Measurements from ENCODE around the gene IER2. TPM values are rescaled to one million over a fixed set of nuclear protein-coding genes. Genes with fewer than 3 reads are reported as not detected.

The IER2 gene
- total RNA-seq, 1 experiment from 2014 or later: 247 TPM

DNA sequence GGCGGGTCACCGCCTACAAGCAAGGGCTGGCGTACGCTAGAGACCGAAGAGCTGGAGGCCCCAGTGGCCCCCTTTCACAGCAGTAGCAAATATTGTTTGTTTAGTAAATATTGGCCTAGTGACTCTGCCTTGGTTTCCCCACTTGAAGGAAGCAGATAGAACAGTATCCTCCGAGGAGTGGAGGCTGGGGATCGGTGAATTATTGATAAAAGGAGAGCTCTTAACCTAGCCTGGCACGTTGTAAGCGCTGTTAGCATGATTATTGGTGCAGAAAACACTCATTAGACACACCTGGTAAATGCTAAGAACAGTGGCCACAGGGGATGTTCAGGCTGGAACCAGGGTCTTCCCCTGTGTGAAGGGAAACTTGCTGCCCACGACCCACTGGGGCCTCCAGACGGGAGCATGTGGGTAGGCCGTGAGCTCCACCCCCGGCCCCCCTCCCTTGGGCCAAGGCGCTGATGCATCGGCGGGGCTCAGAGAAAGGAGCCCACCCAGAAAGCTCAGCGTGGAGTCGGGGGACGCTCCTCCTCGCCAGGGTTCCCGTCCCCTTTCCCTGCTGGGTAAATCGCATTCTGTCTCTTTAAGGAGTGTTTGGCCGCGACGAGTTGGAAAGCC is 2.3 kb downstream of the IER2 start:
- TSS peak; percentile 52 for BruUV-seq (replicated peaks)
- DNase-seq (ENCODE audit: low read depth, low spot score) (no peak), ATAC-seq (peak; percentile 2)
- POLR2A ChIA-PET: interaction anchor here (0.8 to 2.2 kb wide), 11 partner anchors 9 to 160 kb away, joined by 3 to 36 read pairs (median 5); partner anchors contain the start of gene NACC1
- TF ChIP-seq ZFX (IDR thresholded peaks at IDR 0.05) (peak; percentile 44; the same call in 1 of the 2 replicates), YY1 (IDR thresholded peaks at IDR 0.05; ENCODE audit: extremely low read depth, insufficient replicate concordance, low read depth, low read length) (no peak), SP1 (IDR thresholded peaks at IDR 0.05; ENCODE audit: low read depth) (no peak)
- Histone ChIP-seq H3K9ac (ENCODE audit: low read length) (peak overlapping the region; percentile 96), H3K27ac (ENCODE audit: low read depth, low read length) (peak overlapping the region; percentile 99), H4K20me1 (ENCODE audit: insufficient read depth) (peaks cover 12% of the 10 kb centered on the region; the same call in 1 of the 2 replicates), H3K4me3 (replicated peaks in 1 of 2; ENCODE audit: low read depth in 1 of 2, low read length in 2 of 2) (peak overlapping the region; percentile 81 to 94), H3K79me2 (ENCODE audit: insufficient read depth, low read length) (peaks cover 54% of the 10 kb centered on the region), H3K36me3 (ENCODE audit: control insufficient read depth in 1 of 2, insufficient read depth in 2 of 2, low read length in 2 of 2) (peaks cover 0 to 12% of the 10 kb centered on the region in 2 experiments; a peak in 2 of 4 replicates), H3K9me2 (ENCODE audit: insufficient read depth) (no peaks in the 10 kb centered on the region), H2AFZ (ENCODE audit: low read depth, low read length, poor library complexity, severe bottlenecking) (no peak overlapping the region), H3K4me1 (ENCODE audit: control insufficient read depth in 1 of 2, insufficient read depth in 2 of 2, low read length in 2 of 2) (peaks cover 33 to 67% of the 10 kb centered on the region in 2 experiments), H3K27me3 (ENCODE audit: insufficient read depth, low read length) (no peaks in the 10 kb centered on the region), H3K4me2 (ENCODE audit: low read length) (peak overlapping the region; percentile 100), H3K9me3 (ENCODE audit: control insufficient read depth in 1 of 2, insufficient read depth in 1 of 2, low read depth in 1 of 2, low read length in 2 of 2) (no peaks in the 10 kb centered on the region)
- intact Hi-C loops (cut with micrococcal nuclease): loop anchor here (5.0 kb wide), 2 partner anchors 110 to 695 kb away; no protein-coding TSS in a partner anchor
- RAD21 ChIA-PET (ENCODE audit: low non-redundant PET in 1 of 2, low total read pairs in 2 of 2, uncharacterized antibody in 2 of 2, unreplicated experiment in 2 of 2): no interaction called here
- CTCF ChIA-PET: interaction anchor here (0.8 to 0.9 kb wide), 2 partner anchors 11 to 35 kb away, joined by 4 read pairs; partner anchors contain the start of gene NACC1

DNA sequence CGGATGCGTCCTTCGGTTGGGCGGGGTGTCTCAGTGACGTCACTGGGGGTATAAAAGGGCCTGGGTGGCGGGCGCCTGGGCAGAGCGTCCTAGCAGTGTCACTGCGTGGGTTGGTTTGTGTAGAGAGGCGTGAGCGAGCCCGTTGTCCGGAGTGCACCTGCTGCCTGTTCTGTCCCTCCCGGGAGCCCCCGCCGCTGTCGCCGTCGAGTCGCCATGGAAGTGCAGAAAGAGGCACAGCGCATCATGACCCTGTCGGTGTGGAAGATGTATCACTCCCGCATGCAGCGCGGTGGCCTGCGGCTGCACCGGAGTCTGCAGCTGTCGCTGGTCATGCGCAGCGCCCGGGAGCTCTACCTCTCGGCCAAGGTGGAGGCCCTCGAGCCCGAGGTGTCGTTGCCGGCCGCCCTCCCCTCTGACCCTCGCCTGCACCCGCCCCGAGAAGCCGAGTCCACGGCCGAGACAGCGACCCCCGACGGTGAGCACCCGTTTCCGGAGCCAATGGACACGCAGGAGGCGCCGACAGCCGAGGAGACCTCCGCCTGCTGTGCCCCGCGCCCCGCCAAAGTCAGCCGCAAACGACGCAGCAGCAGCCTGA is 2.9 kb downstream of the IER2 start:
- ChIA-PET RAD21 (ENCODE audit: low non-redundant PET in 1 of 2, low total read pairs in 2 of 2, uncharacterized antibody in 2 of 2, unreplicated experiment in 2 of 2) (no interaction called here), POLR2A (interaction anchor here (0.8 to 2.2 kb wide), 11 partner anchors 10 to 160 kb away, joined by 3 to 36 read pairs (median 5); partner anchors contain the start of gene NACC1), CTCF (interaction anchor here (0.8 to 0.9 kb wide), 2 partner anchors 10 to 35 kb away, joined by 4 read pairs; partner anchors contain the start of gene NACC1)
- H3K4me3 ChIP-seq (replicated peaks in 1 of 2; ENCODE audit: low read depth in 1 of 2, low read length in 2 of 2): peak overlapping the region; percentile 81 to 94
- intact Hi-C loops (cut with micrococcal nuclease): loop anchor here (5.0 kb wide), 2 partner anchors 109 to 694 kb away; no protein-coding TSS in a partner anchor
- peaks cover 52% of the 10 kb centered on the region for H3K79me2 ChIP-seq (ENCODE audit: insufficient read depth, low read length)
- H3K9me3 ChIP-seq (ENCODE audit: control insufficient read depth in 1 of 2, insufficient read depth in 1 of 2, low read depth in 1 of 2, low read length in 2 of 2): no peaks in the 10 kb centered on the region
- no peaks in the 10 kb centered on the region for H3K27me3 ChIP-seq (ENCODE audit: insufficient read depth, low read length)
- H3K9ac ChIP-seq (ENCODE audit: low read length): peak overlapping the region; percentile 96
- H4K20me1 ChIP-seq (ENCODE audit: insufficient read depth): peaks cover 12% of the 10 kb centered on the region; the same call in 1 of the 2 replicates
- H3K9me2 ChIP-seq (ENCODE audit: insufficient read depth): no peaks in the 10 kb centered on the region
- peak overlapping the region; percentile 100 for H3K4me2 ChIP-seq (ENCODE audit: low read length)
- DNase-seq (ENCODE audit: low read depth, low spot score) (peak; percentile 93), ATAC-seq (peak; percentile 35)
- no TSS peak for BruUV-seq (replicated peaks)
- peaks cover 30 to 66% of the 10 kb centered on the region in 2 experiments for H3K4me1 ChIP-seq (ENCODE audit: control insufficient read depth in 1 of 2, insufficient read depth in 2 of 2, low read length in 2 of 2)
- no peak overlapping the region for H2AFZ ChIP-seq (ENCODE audit: low read depth, low read length, poor library complexity, severe bottlenecking)
- peaks cover 0 to 12% of the 10 kb centered on the region in 2 experiments; a peak in 2 of 4 replicates for H3K36me3 ChIP-seq (ENCODE audit: control insufficient read depth in 1 of 2, insufficient read depth in 2 of 2, low read length in 2 of 2)
- peak overlapping the region; percentile 99 for H3K27ac ChIP-seq (ENCODE audit: low read depth, low read length)
- TF ChIP-seq POLR2A (IDR thresholded peaks at IDR 0.05; ENCODE audit: borderline replicate concordance, extremely low read depth, insufficient read depth, insufficient read length) (peak; percentile 100), ZFX (IDR thresholded peaks at IDR 0.05) (0 out of 2 replicates have a peak, but pooled peaks have one; percentile 5), YY1 (IDR thresholded peaks at IDR 0.05; ENCODE audit: extremely low read depth, insufficient replicate concordance, low read depth, low read length) (peak; percentile 64), TCF7L2 (IDR thresholded peaks at IDR 0.05; ENCODE audit: borderline replicate concordance, extremely low read depth, insufficient read depth, insufficient read length) (no peak), ZNF274 (IDR thresholded peaks at IDR 0.05; ENCODE audit: low read depth, low read length) (no peak), CBX3 (IDR thresholded peaks at IDR 0.05; ENCODE audit: low read depth) (no peak), POLR2AphosphoS5 (IDR thresholded peaks at IDR 0.05; ENCODE audit: low read depth, low read length) (peak; percentile 100), CEBPB (IDR thresholded peaks at IDR 0.05; ENCODE audit: low read depth) (no peak), SIN3A (IDR thresholded peaks at IDR 0.05; ENCODE audit: low read depth) (no peak), EZH2phosphoT487 (IDR thresholded peaks at IDR 0.05; ENCODE audit: borderline replicate concordance) (no peak), JUND (IDR thresholded peaks at IDR 0.05) (no peak)
- TF ChIP-seq, protein P1, sequence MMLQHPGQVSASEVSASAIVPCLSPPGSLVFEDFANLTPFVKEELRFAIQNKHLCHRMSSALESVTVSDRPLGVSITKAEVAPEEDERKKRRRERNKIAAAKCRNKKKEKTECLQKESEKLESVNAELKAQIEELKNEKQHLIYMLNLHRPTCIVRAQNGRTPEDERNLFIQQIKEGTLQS (IDR thresholded peaks at IDR 0.05): no peak
- TF ChIP-seq, protein P2, sequence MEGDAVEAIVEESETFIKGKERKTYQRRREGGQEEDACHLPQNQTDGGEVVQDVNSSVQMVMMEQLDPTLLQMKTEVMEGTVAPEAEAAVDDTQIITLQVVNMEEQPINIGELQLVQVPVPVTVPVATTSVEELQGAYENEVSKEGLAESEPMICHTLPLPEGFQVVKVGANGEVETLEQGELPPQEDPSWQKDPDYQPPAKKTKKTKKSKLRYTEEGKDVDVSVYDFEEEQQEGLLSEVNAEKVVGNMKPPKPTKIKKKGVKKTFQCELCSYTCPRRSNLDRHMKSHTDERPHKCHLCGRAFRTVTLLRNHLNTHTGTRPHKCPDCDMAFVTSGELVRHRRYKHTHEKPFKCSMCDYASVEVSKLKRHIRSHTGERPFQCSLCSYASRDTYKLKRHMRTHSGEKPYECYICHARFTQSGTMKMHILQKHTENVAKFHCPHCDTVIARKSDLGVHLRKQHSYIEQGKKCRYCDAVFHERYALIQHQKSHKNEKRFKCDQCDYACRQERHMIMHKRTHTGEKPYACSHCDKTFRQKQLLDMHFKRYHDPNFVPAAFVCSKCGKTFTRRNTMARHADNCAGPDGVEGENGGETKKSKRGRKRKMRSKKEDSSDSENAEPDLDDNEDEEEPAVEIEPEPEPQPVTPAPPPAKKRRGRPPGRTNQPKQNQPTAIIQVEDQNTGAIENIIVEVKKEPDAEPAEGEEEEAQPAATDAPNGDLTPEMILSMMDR (IDR thresholded peaks at IDR 0.05 in 2 of 3, conservative IDR thresholded peaks at IDR 0.05 in 1 of 3; ENCODE audit: borderline replicate concordance in 1 of 3, insufficient read depth in 1 of 3, low read depth in 2 of 3, low read length in 2 of 3): 0 out of 6 replicates have a peak, but pooled peaks of 1 of the 3 experiments have one; percentile 2

All from HCT116 (cell line).